KMS-11 (cell line): Measurements from ENCODE around the gene REXO1.

ENCODE experiments used
- H2AFZ ChIP-seq: fragments of 200-600 bp; sonication (generic); 2 replicates; pipeline ENCODE4 v1.6.1; 2016; ENCODE audit warnings: antibody characterized with exemption, mixed run types, low read depth
- H3K27ac ChIP-seq: fragments of 200-600 bp; sonication (generic); 2 replicates; pipeline ENCODE4 v1.6.1; 2016; ENCODE audit warnings: mild to moderate bottlenecking, mixed run types
- H3K27me3 ChIP-seq: fragments of 200-600 bp; sonication (generic); 2 replicates; pipeline ENCODE4 v1.6.1; 2017; ENCODE audit warnings: mild to moderate bottlenecking, low read depth, mixed run types, moderate library complexity; ENCODE audit not compliant: insufficient read depth
- H3K36me3 ChIP-seq: fragments of 200-600 bp; sonication (generic); 2 replicates; pipeline ENCODE4 v1.6.1; 2017; ENCODE audit warnings: mild to moderate bottlenecking, mixed run types; ENCODE audit not compliant: insufficient read depth
- H3K4me1 ChIP-seq: fragments of 200-600 bp; sonication (generic); 2 replicates; pipeline ENCODE4 v1.6.1; 2016; ENCODE audit warnings: mild to moderate bottlenecking, low read depth, mixed run types; ENCODE audit not compliant: poor library complexity, severe bottlenecking
- H3K4me2 ChIP-seq: fragments of 200-600 bp; sonication (generic); 2 replicates; pipeline ENCODE4 v1.7.0; 2016; ENCODE audit warnings: mild to moderate bottlenecking, mixed run types
- H3K4me3 ChIP-seq: fragments of 200-600 bp; sonication (generic); IDR thresholded peaks from 2 replicates; pipeline ENCODE4 v1.6.1; 2017; ENCODE audit warnings: low read depth, low read length, mixed read lengths; ENCODE audit not compliant: insufficient read depth
- H3K79me2 ChIP-seq: fragments of 200-600 bp; sonication (generic); 2 replicates; pipeline ENCODE4 v1.6.1; 2016; ENCODE audit warnings: low read depth, mixed run types; ENCODE audit not compliant: insufficient read depth
- H3K9ac ChIP-seq: fragments of 200-600 bp; sonication (generic); 2 replicates; pipeline ENCODE4 v1.6.1; 2016; ENCODE audit warnings: mild to moderate bottlenecking, mixed run types
- H4K20me1 ChIP-seq: fragments of 200-600 bp; sonication (generic); 2 replicates; pipeline ENCODE4 v1.6.1; 2016; ENCODE audit warnings: mild to moderate bottlenecking, mixed run types; ENCODE audit not compliant: insufficient read depth
- CTCF ChIP-seq: fragments of 200-600 bp; sonication (generic); conservative IDR thresholded peaks from 2 replicates; pipeline ENCODE4 v1.6.1; 2017; ENCODE audit warnings: low read depth, mild to moderate bottlenecking, antibody characterized with exemption, low read length, moderate library complexity, mixed read lengths

Gene REXO1

GRCh38 chr19:1841209-1841924 lies 6.9 kb downstream of the REXO1 start:
- Histone ChIP-seq H4K20me1 (peaks cover 4% of the 10 kb centered on the region; the same call in 1 of the 2 replicates), H3K4me1 (peaks cover 4% of the 10 kb centered on the region), H3K27ac (no peak overlapping the region), H3K9ac (no peak overlapping the region), H3K4me2 (no peak overlapping the region), H2AFZ (no peak overlapping the region), H3K4me3 (no peak overlapping the region), H3K79me2 (peaks cover 85% of the 10 kb centered on the region), H3K36me3 (no peaks in the 10 kb centered on the region), H3K27me3 (no peaks in the 10 kb centered on the region)
- no peak for TF ChIP-seq CTCF

- Histone ChIP-seq H3K27me3 (no peaks in the 10 kb centered on the region), H3K4me2 (no peak overlapping the region), H3K27ac (no peak overlapping the region), H2AFZ (no peak overlapping the region), H3K36me3 (no peaks in the 10 kb centered on the region), H3K9ac (no peak overlapping the region), H3K4me1 (no peaks in the 10 kb centered on the region), H3K79me2 (peaks cover 78% of the 10 kb centered on the region), H4K20me1 (peaks cover 4% of the 10 kb centered on the region; the same call in 1 of the 2 replicates), H3K4me3 (no peak overlapping the region)
- TF ChIP-seq CTCF: no peak
Measured at GRCh38 chr19:1840541-1841115, 7.7 kb downstream of the REXO1 start.

- no peaks in the 10 kb centered on the region for H3K4me1 ChIP-seq
- no peak overlapping the region for H3K4me2 ChIP-seq
Measured at GRCh38 chr19:1839658-1840540, 8.4 kb downstream of the REXO1 start.

More at GRCh38 chr19:1839658-1840540, 8.4 kb downstream of the REXO1 start:
- Histone ChIP-seq H3K9ac (no peak overlapping the region), H3K4me3 (no peak overlapping the region), H3K36me3 (no peaks in the 10 kb centered on the region), H2AFZ (no peak overlapping the region), H3K79me2 (peaks cover 71% of the 10 kb centered on the region; the same call in 1 of the 2 replicates), H3K27me3 (no peaks in the 10 kb centered on the region), H3K27ac (no peak overlapping the region), H4K20me1 (peaks cover 4% of the 10 kb centered on the region; the same call in 1 of the 2 replicates)
- no peak for TF ChIP-seq CTCF
